ENCODE results near the gene ZKSCAN1. TPM values are rescaled to one million over a fixed set of nuclear protein-coding genes. Genes with fewer than 3 reads are reported as not detected.
"Not testable (repeated sequence)": the region's sequence is repeated elsewhere in the genome, so short reads cannot be mapped to it uniquely, and the experiment has no call there.

ZKSCAN1 gene
- total RNA-seq, 3 donors from 2014 or later, result 105 to 153 (median 129) TPM

- TF ChIP-seq CTCF (IDR thresholded peaks at IDR 0.05), result no peak
- ATAC-seq (peak; percentile 85), DNase-seq (peak; percentile 70 to 80 (median 80))
- Histone ChIP-seq H3K4me1 (ENCODE audit: low read depth) (peaks cover 5% of the 10 kb centered on the region), H3K9me3 (no peaks in the 10 kb centered on the region), H3K4me3 (peak overlapping the region; percentile 18), H3K36me3 (ENCODE audit: low read depth) (no peaks in the 10 kb centered on the region)
- intact Hi-C loops (cut with DNase I, micrococcal nuclease), result loop anchor here in 1 of 2 donors (10.0 kb wide), 1 partner anchor 57 kb away; no protein-coding TSS in a partner anchor
These were observed 17.8 kb upstream of the ZKSCAN1 start for GRCh38 chr7:99997545-99998137.

GRCh38 chr7:100000239-100000638 lies 15.2 kb upstream of the ZKSCAN1 start:
- DNase-seq, result no peak
- ATAC-seq, result no peak
- TF ChIP-seq CTCF (IDR thresholded peaks at IDR 0.05), result no peak
- Histone ChIP-seq H3K4me3 (no peak overlapping the region), H3K9me3 (no peaks in the 10 kb centered on the region), H3K4me1 (ENCODE audit: low read depth) (peaks cover 9% of the 10 kb centered on the region), H3K36me3 (ENCODE audit: low read depth) (no peaks in the 10 kb centered on the region)
- intact Hi-C loops (cut with DNase I, micrococcal nuclease), result no loop called here

GRCh38 chr7:100003711-100004661 lies 11.4 kb upstream of the ZKSCAN1 start:
- intact Hi-C loops (cut with DNase I, micrococcal nuclease), result no loop called here
- DNase-seq (peak; percentile 72 to 78 (median 75)), ATAC-seq (peak; percentile 85)
- no peaks in the 10 kb centered on the region for H3K9me3 ChIP-seq
- TF ChIP-seq CTCF (IDR thresholded peaks at IDR 0.05), result no peak
- no peaks in the 10 kb centered on the region for H3K36me3 ChIP-seq (ENCODE audit: low read depth)
- H3K4me3 ChIP-seq, result no peak overlapping the region
- H3K4me1 ChIP-seq (ENCODE audit: low read depth), result peaks cover 12% of the 10 kb centered on the region

GRCh38 chr7:100007887-100008286 lies 7.5 kb upstream of the ZKSCAN1 start:
- DNase-seq (no peak), ATAC-seq (no peak)
- no peak for TF ChIP-seq CTCF (IDR thresholded peaks at IDR 0.05)
- Histone ChIP-seq H3K4me1 (ENCODE audit: low read depth) (peaks cover 15% of the 10 kb centered on the region), H3K36me3 (ENCODE audit: low read depth) (no peaks in the 10 kb centered on the region), H3K4me3 (no peak overlapping the region), H3K9me3 (no peaks in the 10 kb centered on the region)
- intact Hi-C loops (cut with DNase I, micrococcal nuclease), result no loop called here

GRCh38 chr7:100008525-100008924 lies 6.9 kb upstream of the ZKSCAN1 start:
- H3K4me3 ChIP-seq, result no peak overlapping the region
- DNase-seq (peak; percentile 75 to 81 (median 80)), ATAC-seq (peak; percentile 72)
- H3K36me3 ChIP-seq (ENCODE audit: low read depth), result no peaks in the 10 kb centered on the region
- H3K4me1 ChIP-seq (ENCODE audit: low read depth), result peaks cover 18% of the 10 kb centered on the region
- H3K9me3 ChIP-seq, result no peaks in the 10 kb centered on the region
- intact Hi-C loops (cut with DNase I, micrococcal nuclease), result no loop called here
- no peak for TF ChIP-seq CTCF (IDR thresholded peaks at IDR 0.05)

- H3K36me3 ChIP-seq (ENCODE audit: low read depth); ATAC-seq; H3K9me3 ChIP-seq; intact Hi-C loops (cut with DNase I, micrococcal nuclease); DNase-seq; H3K4me3 ChIP-seq: not testable (repeated sequence)
- peaks cover 11% of the 10 kb centered on the region for H3K4me1 ChIP-seq (ENCODE audit: low read depth)
These were observed 5.4 kb upstream of the ZKSCAN1 start for GRCh38 chr7:100009952-100010351.
